ENCODE results near the gene HDHD5.

Gene HDHD5

GRCh38 chr22:17158568-17159503 lies at the start of gene HDHD5:
Gene HDHD5, minus strand, starts transcription at chr22:17159277. Its CDS starts 26 bp downstream, at chr22:17159251.
- peak; percentile 81 for DNase-seq (ENCODE audit: low spot score)

GRCh38 chr22:17205432-17205831 lies 46.4 kb upstream of the HDHD5 start:
- no peak for DNase-seq (ENCODE audit: low spot score)

DNA sequence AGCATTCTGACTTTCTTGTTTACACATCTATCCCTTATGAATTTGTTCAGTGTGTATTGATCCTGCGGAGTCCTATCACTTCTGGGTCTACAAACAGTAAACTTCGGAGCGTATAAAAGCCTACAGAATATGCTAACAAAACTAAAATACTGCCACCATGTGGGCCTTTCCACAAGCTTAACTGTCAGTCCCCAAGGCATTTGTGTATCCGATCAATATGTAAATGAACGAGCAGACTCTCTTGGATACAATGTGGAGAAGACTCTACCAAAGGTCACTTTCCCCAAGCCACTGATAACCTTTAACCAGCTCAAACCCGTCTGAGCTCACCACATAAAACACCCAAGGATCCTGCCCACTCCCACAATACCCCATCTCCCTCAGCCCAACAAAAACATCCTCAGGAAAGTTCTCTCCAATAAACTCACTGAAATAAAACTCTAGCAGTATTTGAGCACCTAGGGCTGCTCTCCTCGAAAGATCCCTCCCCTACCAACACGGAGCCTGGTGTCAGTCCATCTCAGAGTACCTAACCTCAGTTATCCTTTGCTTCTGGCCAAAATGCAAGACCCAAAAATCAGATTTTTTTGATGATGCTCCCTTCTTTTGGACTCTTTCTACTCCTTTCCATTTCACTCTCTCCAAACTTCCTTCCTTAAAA lies 42.3 kb upstream of the HDHD5 start:
- peak; percentile 46 for DNase-seq (ENCODE audit: low spot score)

- DNase-seq (ENCODE audit: low spot score): no peak
Observed at GRCh38 chr22:17199003-17199731, 40.1 kb upstream of the HDHD5 start.

DNA sequence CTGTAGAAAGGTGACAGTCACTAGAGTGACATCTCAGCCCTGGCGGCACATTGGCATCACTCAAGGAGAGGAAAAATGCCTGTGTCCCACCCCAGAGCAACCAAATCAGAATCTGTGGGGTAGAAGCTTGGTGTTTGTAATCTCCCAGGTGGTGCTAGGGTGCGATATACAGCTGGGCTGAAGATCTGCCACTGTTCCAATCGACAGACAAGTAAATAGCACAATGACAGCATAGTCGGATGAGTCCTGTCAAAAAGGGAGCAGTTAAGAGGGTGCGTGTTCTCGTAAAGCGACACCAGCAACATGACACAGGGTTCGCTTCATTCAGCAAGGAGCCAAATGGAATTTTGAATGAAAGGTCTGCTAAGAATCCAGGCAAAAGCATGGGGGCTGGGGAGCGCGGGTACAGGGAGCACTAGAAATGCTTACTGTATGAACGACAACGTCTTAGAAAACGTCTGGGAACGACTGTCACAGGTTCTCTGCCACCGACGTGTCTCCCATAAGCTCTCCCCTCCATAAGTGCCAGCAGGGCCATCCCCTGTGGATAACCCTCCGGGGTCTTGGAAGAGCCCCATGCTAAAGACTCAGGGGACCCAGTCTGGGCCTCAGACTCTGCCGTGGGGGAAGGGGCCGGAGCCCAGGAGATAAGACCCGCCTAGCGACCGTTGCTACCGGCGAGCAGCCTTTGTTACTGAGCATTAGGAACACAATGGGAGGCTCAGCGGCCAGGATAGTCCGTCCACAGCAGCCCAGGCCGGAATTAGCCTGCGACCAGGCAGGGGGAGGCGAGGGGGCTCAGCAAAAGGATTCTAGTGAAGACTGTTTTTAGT lies 39.3 kb upstream of the HDHD5 start:
- DNase-seq (ENCODE audit: low spot score): no peak

GRCh38 chr22:17194213-17194612 lies 35.1 kb upstream of the HDHD5 start:
- DNase-seq (ENCODE audit: low spot score): no peak

- no peak for DNase-seq (ENCODE audit: low spot score)
Observed at GRCh38 chr22:17192186-17192585, 33.1 kb upstream of the HDHD5 start.

- DNase-seq (ENCODE audit: low spot score): no peak
Observed at GRCh38 chr22:17191163-17191784, 32.2 kb upstream of the HDHD5 start.

GRCh38 chr22:17190702-17191101 lies 31.6 kb upstream of the HDHD5 start:
- DNase-seq (ENCODE audit: low spot score): no peak

DNA sequence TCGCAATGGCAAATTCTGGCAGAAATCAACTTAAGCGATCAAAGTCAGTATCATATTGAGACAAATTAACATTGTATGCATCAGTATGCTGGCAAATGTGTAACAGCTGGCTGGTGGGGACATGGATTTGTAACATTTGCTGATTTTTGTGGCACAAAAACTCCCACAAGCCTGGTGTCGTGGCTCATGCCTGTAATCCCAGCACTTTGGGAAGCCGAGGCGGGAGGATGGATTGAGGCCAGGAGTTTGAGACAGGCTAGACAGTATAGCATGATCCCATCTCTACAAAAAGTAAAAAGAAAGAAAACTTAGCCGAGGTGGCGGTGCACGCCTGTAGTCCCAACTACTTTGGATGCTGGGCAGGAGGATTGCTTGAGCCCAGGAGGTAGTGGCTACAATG lies 17.6 kb upstream of the HDHD5 start:
- DNase-seq (ENCODE audit: low spot score): no peak

DNA sequence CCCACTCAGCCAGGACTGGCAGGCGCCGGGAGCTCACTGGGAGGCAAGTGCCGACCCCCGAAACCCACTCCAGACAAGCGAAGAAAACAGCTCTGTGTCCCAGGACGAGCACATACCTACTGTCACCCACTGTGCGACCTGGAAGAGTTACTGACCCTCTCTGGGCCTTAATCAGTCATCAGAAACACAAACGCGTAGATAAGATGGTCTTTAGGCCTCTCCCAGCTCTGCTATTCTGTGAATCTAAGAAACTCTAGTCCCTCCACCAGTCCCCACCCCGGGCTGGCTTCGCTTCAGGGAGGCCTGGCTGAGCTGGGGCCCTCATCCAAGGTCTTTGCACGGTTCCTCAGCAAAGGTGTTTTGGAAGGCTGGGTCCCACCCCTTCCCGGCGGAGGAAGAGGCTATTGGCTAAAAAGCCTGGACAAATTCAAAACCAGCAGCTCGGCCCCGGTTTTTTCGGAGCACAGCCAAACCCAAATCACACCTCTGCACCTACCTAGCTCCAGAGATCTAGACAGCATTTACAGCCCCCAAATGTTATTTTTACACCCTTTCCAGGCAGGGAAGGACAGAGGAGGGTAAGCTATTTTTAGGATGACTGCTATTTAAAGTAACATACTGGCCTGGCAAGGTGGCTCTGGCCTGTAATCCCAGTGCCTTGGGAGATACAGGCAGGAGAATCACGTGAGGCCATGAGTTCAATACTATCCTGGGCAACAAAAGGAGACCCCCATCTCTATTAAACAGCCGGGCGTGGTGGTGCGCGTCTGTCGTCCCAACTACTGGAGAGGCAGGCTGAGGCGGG lies 13.2 kb upstream of the HDHD5 start:
- no peak for DNase-seq (ENCODE audit: low spot score)

DNA sequence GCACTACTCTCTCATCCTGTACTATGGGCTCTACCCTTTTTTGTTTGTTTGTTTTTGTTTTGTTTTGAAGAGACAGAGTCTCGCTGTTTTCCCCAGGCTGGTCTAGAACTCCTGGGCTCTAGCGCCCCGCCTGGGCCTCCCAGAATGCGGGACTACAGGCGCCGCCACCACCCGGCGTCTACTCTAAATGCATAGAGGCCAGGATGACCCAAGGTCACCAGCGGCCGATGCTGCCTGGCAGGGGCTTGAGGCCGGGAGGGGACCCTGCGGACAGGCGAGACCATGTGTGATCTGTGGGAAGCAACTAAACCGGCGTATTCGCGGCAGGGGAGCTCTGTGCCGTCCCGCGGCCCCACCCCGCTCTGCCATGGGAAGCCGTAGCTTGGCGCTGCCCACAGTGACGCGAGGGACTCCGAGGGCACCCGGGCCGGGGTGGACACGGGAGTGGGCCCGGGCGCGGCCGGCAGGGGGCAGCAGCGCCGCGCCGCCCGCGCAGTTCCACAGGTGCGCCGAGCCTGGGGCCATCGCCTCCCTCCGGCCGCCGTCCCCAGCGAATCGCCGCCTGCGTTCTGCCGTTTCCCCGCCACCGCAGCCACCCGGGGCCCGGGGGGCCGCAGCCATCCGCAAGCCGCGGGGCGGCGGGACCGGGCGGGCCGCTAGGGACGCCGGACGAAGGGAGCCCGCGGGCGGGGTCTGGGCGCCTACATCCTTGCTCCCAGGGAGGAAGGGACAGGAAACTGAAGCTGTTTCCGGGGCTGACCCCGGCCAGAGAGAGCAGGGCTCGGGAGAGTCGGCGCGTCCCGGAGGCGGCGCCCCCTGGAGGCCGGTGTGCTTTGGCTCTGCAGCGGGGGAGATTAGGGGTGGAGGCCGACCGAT lies 12.3 kb upstream of the HDHD5 start:
- peak; percentile 93 for DNase-seq (ENCODE audit: low spot score)

DNA sequence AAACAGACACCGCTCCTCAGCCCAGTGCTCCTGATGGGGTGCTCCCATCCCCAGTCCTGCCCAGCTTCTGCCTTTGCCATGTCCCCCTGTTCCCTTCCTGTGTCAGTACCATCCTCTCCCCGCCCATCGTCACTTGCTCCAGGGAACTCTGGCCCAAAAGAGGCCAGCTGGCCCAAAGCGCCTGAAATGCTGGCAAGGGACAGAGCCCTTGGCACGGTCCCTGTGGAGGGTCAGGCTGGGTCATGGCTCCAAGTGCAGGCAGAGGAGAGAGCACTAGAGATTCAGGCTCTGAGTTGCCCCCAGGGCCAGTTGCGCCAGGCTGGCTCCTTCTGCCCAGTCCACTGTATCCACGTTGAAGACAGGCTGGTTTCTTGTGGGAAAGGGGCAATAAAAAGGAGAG lies 8.4 kb upstream of the HDHD5 start:
- peak; percentile 37 for DNase-seq (ENCODE audit: low spot score)

DNA sequence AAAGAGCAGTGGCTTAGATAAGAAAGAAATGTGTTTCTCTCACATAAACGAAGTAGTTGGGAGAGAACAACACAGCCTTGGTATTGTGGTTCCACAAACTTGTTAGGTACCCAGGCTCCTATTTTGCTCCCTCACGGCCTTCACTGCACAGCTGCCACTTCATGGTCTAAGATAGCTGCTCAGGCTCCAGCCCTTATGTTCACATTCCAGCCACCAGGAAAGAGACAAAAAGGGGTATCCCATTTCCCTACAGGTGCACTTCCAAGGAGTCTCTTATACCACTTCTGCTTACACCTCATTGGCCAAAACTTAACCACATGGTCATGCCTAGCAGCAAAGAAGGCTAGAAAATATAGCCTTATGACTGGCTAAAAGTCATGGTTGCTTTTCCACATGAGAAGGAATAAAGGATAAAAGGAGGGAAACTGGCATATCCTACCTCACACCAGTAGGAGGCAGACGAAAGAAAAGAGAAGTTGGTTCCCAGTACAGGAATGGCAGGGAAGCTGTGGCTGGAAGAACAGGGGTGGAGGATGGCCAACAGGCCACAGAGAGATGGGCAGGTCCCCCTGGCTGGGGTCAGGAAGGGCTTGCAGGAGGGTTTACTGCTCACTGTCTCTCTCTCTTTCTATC lies 5.4 kb upstream of the HDHD5 start:
- no peak for DNase-seq (ENCODE audit: low spot score)

GRCh38 chr22:17162731-17163130 lies 3.7 kb upstream of the HDHD5 start:
- no peak for DNase-seq (ENCODE audit: low spot score)

DNA sequence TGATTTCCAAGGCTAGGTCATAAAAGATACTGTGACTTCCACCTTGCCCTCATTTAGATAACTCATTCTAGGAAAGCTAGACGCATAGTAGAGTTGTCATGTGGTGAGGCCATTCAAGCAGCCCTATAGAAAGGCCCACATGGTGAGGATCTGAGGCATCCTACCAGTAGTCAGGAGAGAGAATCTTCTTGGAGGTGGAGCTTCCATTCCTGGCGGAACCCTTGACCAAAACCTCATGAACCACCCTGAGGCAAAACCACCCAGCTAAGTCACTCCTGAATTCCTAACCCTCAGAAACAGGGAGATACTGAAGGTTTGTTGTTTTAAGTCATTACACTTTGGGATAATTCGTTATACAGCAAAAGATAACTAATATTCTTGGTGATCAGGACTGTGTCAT lies 2.9 kb upstream of the HDHD5 start:
- no peak for DNase-seq (ENCODE audit: low spot score)

DNA sequence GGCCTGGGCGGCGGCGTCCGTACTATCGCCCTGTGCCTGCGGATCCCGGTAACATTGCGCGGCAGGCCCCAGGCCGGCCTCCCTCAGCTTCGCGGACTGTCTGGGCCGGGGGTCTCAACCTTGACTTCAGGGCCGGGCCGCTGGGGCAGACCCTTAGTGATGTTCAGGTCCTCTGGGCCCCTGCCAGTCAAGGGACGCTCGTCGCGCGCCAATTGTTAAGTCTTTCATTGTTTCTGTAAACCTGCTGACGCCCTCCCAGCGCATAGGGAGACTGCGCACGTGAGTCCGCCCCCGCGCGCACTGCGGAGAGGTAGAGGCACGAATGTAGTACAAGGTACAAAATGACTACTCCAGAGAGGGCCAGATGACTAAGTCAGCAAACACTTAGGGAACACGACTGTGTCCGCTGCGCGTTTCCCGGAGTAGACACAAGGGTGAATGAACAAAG lies 451 bp upstream of the HDHD5 start:
- DNase-seq (ENCODE audit: low spot score): no peak

DNA sequence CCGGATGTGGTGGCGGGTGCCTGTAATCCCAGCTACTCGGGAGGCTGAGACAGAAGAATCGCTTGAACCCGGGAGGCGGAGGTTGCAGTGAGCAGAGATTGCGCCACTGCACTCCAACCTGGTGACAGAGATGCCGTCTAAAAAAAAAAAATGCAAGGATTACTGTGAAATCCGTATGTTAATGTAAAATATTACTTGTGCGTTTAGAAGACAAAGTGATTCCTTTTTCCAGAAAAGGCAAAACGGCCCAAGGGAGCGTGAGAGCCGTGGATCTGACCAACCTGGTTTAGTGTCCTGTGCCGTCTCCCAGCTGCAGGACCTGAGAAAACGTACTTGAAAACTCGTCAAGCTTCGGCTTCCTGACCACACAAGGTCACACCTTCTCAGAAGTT lies 905 bp downstream of the HDHD5 start:
- no peak for DNase-seq (ENCODE audit: low spot score)

- DNase-seq (ENCODE audit: low spot score): no peak
Observed at GRCh38 chr22:17157714-17158113, 1.4 kb downstream of the HDHD5 start.

Measured in globus pallidus (tissue), 1 donor.